ENCODE measurements around the gene ARHGDIG.

GRCh38 chr16:264440-264951 is 15.9 kb upstream of the ARHGDIG start:
- TF ChIP-seq CTCF (conservative IDR thresholded peaks at IDR 0.05; ENCODE audit: low read depth in 2 of 2) = no peak
- no peak for TF ChIP-seq EZH2 (IDR thresholded peaks at IDR 0.05; ENCODE audit: low read depth, unreplicated experiment)
- no peak for TF ChIP-seq CREB1 (CRISPR knock-in tag; IDR thresholded peaks at IDR 0.05; ENCODE audit: low read depth)
- no peak for TF ChIP-seq POLR2AphosphoS5 (IDR thresholded peaks at IDR 0.05; ENCODE audit: low read depth)
- TF ChIP-seq REST (IDR thresholded peaks at IDR 0.05; ENCODE audit: unreplicated experiment) = no peak
- TF ChIP-seq JUNB (IDR thresholded peaks at IDR 0.05; ENCODE audit: unreplicated experiment) = no peak
- TF ChIP-seq EZH2phosphoT487 (IDR thresholded peaks at IDR 0.05; ENCODE audit: unreplicated experiment) = no peak
- no peak for TF ChIP-seq ZNF114 (CRISPR knock-in tag; IDR thresholded peaks at IDR 0.05)
- TF ChIP-seq, protein P1, sequence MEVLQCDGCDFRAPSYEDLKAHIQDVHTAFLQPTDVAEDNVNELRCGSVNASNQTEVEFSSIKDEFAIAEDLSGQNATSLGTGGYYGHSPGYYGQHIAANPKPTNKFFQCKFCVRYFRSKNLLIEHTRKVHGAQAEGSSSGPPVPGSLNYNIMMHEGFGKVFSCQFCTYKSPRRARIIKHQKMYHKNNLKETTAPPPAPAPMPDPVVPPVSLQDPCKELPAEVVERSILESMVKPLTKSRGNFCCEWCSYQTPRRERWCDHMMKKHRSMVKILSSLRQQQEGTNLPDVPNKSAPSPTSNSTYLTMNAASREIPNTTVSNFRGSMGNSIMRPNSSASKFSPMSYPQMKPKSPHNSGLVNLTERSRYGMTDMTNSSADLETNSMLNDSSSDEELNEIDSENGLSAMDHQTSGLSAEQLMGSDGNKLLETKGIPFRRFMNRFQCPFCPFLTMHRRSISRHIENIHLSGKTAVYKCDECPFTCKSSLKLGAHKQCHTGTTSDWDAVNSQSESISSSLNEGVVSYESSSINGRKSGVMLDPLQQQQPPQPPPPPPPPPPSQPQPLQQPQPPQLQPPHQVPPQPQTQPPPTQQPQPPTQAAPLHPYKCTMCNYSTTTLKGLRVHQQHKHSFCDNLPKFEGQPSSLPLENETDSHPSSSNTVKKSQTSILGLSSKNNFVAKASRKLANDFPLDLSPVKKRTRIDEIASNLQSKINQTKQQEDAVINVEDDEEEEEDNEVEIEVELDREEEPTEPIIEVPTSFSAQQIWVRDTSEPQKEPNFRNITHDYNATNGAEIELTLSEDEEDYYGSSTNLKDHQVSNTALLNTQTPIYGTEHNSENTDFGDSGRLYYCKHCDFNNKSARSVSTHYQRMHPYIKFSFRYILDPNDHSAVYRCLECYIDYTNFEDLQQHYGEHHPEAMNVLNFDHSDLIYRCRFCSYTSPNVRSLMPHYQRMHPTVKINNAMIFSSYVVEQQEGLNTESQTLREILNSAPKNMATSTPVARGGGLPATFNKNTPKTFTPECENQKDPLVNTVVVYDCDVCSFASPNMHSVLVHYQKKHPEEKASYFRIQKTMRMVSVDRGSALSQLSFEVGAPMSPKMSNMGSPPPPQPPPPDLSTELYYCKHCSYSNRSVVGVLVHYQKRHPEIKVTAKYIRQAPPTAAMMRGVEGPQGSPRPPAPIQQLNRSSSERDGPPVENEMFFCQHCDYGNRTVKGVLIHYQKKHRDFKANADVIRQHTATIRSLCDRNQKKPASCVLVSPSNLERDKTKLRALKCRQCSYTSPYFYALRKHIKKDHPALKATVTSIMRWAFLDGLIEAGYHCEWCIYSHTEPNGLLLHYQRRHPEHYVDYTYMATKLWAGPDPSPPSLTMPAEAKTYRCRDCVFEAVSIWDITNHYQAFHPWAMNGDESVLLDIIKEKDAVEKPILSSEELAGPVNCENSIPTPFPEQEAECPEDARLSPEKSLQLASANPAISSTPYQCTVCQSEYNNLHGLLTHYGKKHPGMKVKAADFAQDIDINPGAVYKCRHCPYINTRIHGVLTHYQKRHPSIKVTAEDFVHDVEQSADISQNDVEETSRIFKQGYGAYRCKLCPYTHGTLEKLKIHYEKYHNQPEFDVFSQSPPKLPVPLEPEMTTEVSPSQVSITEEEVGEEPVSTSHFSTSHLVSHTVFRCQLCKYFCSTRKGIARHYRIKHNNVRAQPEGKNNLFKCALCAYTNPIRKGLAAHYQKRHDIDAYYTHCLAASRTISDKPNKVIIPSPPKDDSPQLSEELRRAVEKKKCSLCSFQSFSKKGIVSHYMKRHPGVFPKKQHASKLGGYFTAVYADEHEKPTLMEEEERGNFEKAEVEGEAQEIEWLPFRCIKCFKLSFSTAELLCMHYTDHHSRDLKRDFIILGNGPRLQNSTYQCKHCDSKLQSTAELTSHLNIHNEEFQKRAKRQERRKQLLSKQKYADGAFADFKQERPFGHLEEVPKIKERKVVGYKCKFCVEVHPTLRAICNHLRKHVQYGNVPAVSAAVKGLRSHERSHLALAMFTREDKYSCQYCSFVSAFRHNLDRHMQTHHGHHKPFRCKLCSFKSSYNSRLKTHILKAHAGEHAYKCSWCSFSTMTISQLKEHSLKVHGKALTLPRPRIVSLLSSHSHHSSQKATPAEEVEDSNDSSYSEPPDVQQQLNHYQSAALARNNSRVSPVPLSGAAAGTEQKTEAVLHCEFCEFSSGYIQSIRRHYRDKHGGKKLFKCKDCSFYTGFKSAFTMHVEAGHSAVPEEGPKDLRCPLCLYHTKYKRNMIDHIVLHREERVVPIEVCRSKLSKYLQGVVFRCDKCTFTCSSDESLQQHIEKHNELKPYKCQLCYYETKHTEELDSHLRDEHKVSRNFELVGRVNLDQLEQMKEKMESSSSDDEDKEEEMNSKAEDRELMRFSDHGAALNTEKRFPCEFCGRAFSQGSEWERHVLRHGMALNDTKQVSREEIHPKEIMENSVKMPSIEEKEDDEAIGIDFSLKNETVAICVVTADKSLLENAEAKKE (CRISPR knock-in tag; IDR thresholded peaks at IDR 0.05) = no peak
- TF ChIP-seq NANOG (IDR thresholded peaks at IDR 0.05; ENCODE audit: borderline replicate concordance) = no peak

All from GM23338 (cell line).